Endodermal cell (in vitro differentiated cells): ENCODE results near the gene GALNT2. TPM values are rescaled to one million over a fixed set of nuclear protein-coding genes. Genes with fewer than 3 reads are reported as not detected.

Experiments
- DNase-seq: peaks from one replicate; pipeline ENCODE4 v3.0.0-alpha.2; 2017
- H3K27ac ChIP-seq: 2 replicates; pipeline ENCODE4 v1.5.1; 2013; ENCODE audit warnings: mild to moderate bottlenecking, low read depth, low read length, moderate library complexity
- H3K27me3 ChIP-seq: 2 replicates; pipeline ENCODE4 v1.6.1; 2013; ENCODE audit warnings: mild to moderate bottlenecking, low read length, moderate library complexity; ENCODE audit not compliant: insufficient read depth, control insufficient read depth, poor library complexity, severe bottlenecking
- H3K36me3 ChIP-seq: 2 replicates; pipeline ENCODE4 v1.7.0; 2013; ENCODE audit warnings: mild to moderate bottlenecking, low read length, moderate library complexity; ENCODE audit not compliant: control insufficient read depth, insufficient read depth
- H3K4me1 ChIP-seq: one replicate; pipeline ENCODE4 v1.7.0; 2013; ENCODE audit warnings: low read length; ENCODE audit not compliant: control insufficient read depth, insufficient read depth
- H3K4me3 ChIP-seq: 2 replicates; pipeline ENCODE4 v1.5.1; 2013; ENCODE audit warnings: mild to moderate bottlenecking, low read length, moderate library complexity
- H3K9ac ChIP-seq: 2 replicates; pipeline ENCODE4 v1.6.1; 2013; ENCODE audit warnings: mild to moderate bottlenecking, low read length, moderate library complexity; ENCODE audit not compliant: poor library complexity, severe bottlenecking; ENCODE audit errors: extremely low read depth
- H3K9me3 ChIP-seq: 2 replicates; pipeline ENCODE4 v1.6.1; 2013; ENCODE audit warnings: mild to moderate bottlenecking, low read length, moderate library complexity; ENCODE audit not compliant: control insufficient read depth
- H3K27ac Mint-ChIP-seq: 2 replicates; pipeline ENCODE4 v1.8.0; 2020; ENCODE audit warnings: mixed read lengths
- H3K27me3 Mint-ChIP-seq: 2 replicates; pipeline ENCODE4 v1.8.0; 2021; ENCODE audit warnings: mild to moderate bottlenecking, mixed read lengths; ENCODE audit not compliant: insufficient read depth
- H3K36me3 Mint-ChIP-seq: 2 replicates; pipeline ENCODE4 v1.8.0; 2020; ENCODE audit warnings: low read depth, mixed read lengths
- H3K4me1 Mint-ChIP-seq: 2 replicates; pipeline ENCODE4 v1.8.0; 2020; ENCODE audit warnings: mixed read lengths
- H3K4me3 Mint-ChIP-seq: 2 replicates; pipeline ENCODE4 v1.8.0; 2020; ENCODE audit warnings: mild to moderate bottlenecking, moderate library complexity, mixed read lengths
- H3K9me3 Mint-ChIP-seq: 2 replicates; pipeline ENCODE4 v1.8.0; 2020; ENCODE audit warnings: mild to moderate bottlenecking, mixed read lengths
- CTCF ChIP-seq: fragments of 200-600 bp; sonication (generic); conservative IDR thresholded peaks from 2 replicates; pipeline ENCODE4 v1.5.0; 2021; ENCODE audit warnings: antibody characterized with exemption, mild to moderate bottlenecking
- WGBS, 2 experiments: methylation state at CpG; one replicate each; pipeline versions ENCODE4 v1.1.5 to v1.1.7; 2013; ENCODE audit warnings: missing lambda C conversion rate in 2 of 2, mixed read lengths in 1 of 2; ENCODE audit not compliant: insufficient coverage in 1 of 2, insufficient read length in 1 of 2; 5-methylcytosine and 5-hydroxymethylcytosine counted together
- total RNA-seq, 2 donors: library from RNA; stranded (reverse); fragmentation: NEBNext Ultra II Directional in 1 of 2; extraction: Animal tissue kit (Norgen Biotek cat#: 25700) in 1 of 2; gene quantifications; 2 replicates in 1 of 2; 3 replicates in 1 of 2; pipeline ENCODE4 v1.2.1, GENCODE V29; 2021

Gene GALNT2
- total RNA-seq, 2 donors from 2014 or later, result 41.6 to 63.5 TPM

- H3K27ac Mint-ChIP-seq, result peak overlapping the region; percentile 21
- TF ChIP-seq CTCF, result no peak
- no peaks in the 10 kb centered on the region for H3K9me3 Mint-ChIP-seq
- Histone ChIP-seq H3K36me3 (no peaks in the 10 kb centered on the region), H3K4me3 (no peak overlapping the region), H3K4me1 (peaks cover 3% of the 10 kb centered on the region), H3K27ac (no peak overlapping the region), H3K9me3 (no peaks in the 10 kb centered on the region), H3K27me3 (no peaks in the 10 kb centered on the region), H3K9ac (no peak overlapping the region)
- 92 to 97% methylated on average over 11 of the region's 11 CpGs for WGBS, 2 experiments
- H3K27me3 Mint-ChIP-seq, result peaks cover 17% of the 10 kb centered on the region
- peaks cover 2% of the 10 kb centered on the region for H3K36me3 Mint-ChIP-seq
- H3K4me1 Mint-ChIP-seq, result peaks cover 13% of the 10 kb centered on the region
- H3K4me3 Mint-ChIP-seq, result no peak overlapping the region
- no peak for DNase-seq
Measured at GRCh38 chr1:230131457-230131856, 64.4 kb downstream of the GALNT2 start.

- Mint-ChIP-seq H3K27me3 (peaks cover 13% of the 10 kb centered on the region), H3K4me1 (peaks cover 4% of the 10 kb centered on the region), H3K36me3 (peaks cover 3% of the 10 kb centered on the region), H3K9me3 (no peaks in the 10 kb centered on the region), H3K27ac (no peak overlapping the region), H3K4me3 (no peak overlapping the region)
- H3K4me1 ChIP-seq, result no peaks in the 10 kb centered on the region
- H3K27ac ChIP-seq, result no peak overlapping the region
- no peak for DNase-seq
- H3K9ac ChIP-seq, result no peak overlapping the region
- 92 to 97% methylated on average over 2 to 6 of the region's 6 CpGs for WGBS, 2 experiments
- H3K9me3 ChIP-seq, result no peaks in the 10 kb centered on the region
- no peaks in the 10 kb centered on the region for H3K36me3 ChIP-seq
- H3K4me3 ChIP-seq, result no peak overlapping the region
- H3K27me3 ChIP-seq, result no peaks in the 10 kb centered on the region
- TF ChIP-seq CTCF, result no peak
Measured at GRCh38 chr1:230132758-230133157, 65.7 kb downstream of the GALNT2 start.

GRCh38 chr1:230135726-230136125 lies 68.7 kb downstream of the GALNT2 start:
- no peaks in the 10 kb centered on the region for H3K36me3 ChIP-seq
- DNase-seq, result no peak
- H3K9me3 Mint-ChIP-seq, result no peaks in the 10 kb centered on the region
- H3K9ac ChIP-seq, result no peak overlapping the region
- H3K27ac Mint-ChIP-seq, result no peak overlapping the region
- H3K36me3 Mint-ChIP-seq, result peaks cover 4% of the 10 kb centered on the region
- peaks cover 4% of the 10 kb centered on the region for H3K4me1 Mint-ChIP-seq
- H3K27me3 Mint-ChIP-seq, result peaks cover 1% of the 10 kb centered on the region
- no peaks in the 10 kb centered on the region for H3K9me3 ChIP-seq
- WGBS, 2 experiments, result 80 to 95% methylated on average over 1 to 6 of the region's 6 CpGs
- H3K4me3 ChIP-seq, result no peak overlapping the region
- no peak overlapping the region for H3K27ac ChIP-seq
- no peaks in the 10 kb centered on the region for H3K27me3 ChIP-seq
- H3K4me1 ChIP-seq, result no peaks in the 10 kb centered on the region
- TF ChIP-seq CTCF, result no peak
- no peak overlapping the region for H3K4me3 Mint-ChIP-seq
